GM12874 (cell line): Measurements from ENCODE around the gene SMYD4.

ENCODE experiments used
- TF ChIP-seq, protein P1 (sequence below): IDR thresholded peaks from 2 replicates; pipeline ENCODE4 v1.5.1; 2011; ENCODE audit warnings: low read depth, mild to moderate bottlenecking, control low read depth, low read length, moderate library complexity; ENCODE audit not compliant: insufficient read depth

SMYD4 gene

DNA sequence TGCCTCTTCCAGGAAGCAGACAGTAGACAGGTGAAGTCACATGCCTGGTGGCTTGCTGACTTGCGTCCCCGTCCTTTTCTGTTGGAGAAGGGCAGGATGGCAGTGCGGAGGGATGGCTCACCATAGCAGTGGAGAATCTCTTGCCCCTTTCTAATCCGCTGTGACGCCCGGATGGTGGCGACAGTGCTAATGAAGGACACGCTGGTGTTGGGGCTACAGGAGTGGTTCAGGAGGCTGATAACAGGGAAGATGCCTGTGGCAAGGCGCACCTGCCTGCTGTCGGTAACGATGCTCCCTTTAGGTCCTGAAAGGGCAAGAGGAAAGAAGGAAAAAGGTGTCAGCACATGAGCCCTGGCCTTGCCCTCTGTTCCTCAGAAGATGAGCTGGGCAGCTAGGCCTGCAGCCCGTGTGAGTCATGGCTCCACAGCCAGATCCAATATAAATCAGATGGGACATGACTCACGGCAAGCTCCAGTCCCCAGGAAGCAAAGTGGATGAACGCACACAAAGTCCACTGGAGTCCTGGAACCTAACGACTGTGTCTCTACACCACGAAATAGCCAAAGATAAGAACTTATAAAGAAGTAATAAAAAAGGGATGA is 42.3 kb downstream of the SMYD4 start:
- TF ChIP-seq, protein P1, sequence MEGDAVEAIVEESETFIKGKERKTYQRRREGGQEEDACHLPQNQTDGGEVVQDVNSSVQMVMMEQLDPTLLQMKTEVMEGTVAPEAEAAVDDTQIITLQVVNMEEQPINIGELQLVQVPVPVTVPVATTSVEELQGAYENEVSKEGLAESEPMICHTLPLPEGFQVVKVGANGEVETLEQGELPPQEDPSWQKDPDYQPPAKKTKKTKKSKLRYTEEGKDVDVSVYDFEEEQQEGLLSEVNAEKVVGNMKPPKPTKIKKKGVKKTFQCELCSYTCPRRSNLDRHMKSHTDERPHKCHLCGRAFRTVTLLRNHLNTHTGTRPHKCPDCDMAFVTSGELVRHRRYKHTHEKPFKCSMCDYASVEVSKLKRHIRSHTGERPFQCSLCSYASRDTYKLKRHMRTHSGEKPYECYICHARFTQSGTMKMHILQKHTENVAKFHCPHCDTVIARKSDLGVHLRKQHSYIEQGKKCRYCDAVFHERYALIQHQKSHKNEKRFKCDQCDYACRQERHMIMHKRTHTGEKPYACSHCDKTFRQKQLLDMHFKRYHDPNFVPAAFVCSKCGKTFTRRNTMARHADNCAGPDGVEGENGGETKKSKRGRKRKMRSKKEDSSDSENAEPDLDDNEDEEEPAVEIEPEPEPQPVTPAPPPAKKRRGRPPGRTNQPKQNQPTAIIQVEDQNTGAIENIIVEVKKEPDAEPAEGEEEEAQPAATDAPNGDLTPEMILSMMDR: no peak

DNA sequence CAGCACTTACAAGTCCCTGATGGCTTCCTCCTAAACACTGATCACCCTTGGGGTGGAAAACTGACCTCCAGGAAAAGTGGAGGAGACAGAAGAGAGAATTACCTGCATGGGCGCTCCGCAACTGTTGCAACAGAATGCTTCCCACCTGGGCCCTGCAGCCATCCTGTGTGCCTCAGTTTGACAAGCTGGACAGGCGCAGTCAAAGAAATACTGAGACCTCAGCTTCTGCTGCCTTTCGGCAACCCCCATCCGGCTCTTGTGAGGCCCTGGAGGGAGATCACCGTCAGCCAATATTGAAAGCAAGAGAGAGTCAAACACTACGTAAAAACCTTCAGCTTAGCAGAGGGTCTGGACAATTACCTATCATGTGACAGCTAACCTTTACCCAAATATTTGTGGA is 43.0 kb downstream of the SMYD4 start:
- TF ChIP-seq, protein P1: no peak

DNA sequence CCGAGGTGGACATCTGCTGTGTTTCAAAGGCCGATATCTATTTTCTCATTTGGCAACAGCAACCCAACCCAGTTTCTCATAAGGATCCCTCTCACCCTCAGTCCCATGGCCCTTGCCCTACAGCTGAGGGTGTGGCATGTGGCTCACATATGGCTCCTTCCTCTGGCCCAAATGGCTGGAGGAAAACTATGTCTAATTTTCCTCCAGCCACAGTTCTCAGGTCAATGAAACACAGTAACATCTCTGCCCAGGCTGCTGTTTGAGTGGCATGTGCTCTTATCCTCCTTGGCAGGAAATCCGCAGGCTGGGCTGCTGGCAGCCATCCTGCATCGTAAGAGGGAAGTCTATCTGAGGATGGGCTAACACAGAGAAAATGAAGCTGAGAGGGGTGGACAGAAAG is 43.8 kb downstream of the SMYD4 start:
- TF ChIP-seq, protein P1: no peak

DNA sequence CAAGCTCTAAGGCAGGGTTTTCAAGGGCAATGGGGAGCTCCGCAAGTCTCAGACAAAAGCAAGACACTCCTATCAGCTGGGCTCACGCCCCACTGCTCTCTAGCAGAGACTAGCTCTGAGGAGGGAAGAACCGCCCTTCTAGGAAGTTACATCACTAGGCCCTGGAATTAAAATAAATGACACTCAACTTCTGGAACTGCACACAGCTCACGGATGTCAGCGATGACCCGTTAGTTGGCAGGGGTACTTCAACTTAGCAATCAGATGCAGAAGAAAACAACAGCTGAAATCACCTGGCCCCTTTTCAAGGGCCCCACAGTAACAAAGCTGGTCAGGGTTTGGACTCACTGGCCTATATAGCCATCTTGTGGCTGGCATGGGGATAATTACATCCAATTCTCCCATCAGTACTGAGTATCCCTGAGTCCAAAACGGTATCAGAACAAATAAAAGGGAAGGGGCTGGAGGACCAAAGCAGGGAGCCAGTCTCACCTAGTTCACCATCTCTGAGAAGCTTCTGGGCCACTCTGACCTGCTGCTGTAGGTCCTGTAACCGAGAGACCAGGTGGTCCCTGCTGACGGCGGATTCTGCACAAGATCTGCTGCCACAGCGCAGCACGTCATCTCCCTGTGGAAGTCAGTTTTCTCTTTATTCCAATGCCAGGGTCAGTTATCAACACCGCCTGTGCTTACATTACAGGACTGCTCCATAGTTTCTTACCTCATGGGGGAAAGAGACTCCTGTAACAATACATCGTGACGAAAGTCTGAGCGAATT is 45.7 kb downstream of the SMYD4 start:
- TF ChIP-seq, protein P1: no peak

DNA sequence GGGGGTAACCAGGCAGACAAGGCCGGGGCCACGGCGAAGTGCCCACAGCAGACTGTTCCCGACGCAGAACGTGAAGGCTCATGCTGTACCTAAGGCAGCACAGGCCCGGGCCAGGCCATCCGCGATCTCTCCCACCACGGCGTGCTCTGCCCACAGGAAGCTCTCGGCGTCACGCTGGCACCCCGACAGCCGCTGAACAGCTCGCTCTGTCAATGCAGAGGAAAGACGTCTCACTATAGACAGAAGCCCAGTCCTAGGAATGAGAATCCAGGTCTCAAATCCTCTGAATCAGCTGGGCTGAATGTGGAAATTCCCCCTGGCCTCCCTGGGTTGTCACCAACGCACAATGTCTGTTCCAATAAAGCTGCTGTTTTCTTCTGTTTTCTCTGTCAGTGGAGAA is 46.4 kb downstream of the SMYD4 start:
- TF ChIP-seq, protein P1: no peak

DNA sequence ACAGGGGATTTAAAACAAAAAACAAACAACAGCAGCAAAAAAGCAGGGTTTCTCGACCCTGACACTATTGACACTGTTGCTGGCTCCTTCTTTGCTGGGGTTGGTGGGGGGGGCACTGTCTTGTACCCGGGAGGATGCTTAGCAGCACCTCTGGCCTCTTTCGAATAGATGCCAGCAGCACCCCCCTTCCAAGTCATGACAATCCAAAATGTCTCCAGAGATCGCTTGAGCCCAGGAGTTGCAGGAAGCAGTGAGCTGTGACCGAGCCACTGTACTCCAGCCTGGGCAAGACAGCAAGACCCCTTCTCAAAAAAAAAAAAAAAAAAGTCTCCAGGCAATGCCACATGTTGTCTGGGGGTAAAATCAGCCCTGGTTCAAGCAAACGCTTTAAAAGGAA is 47.5 kb downstream of the SMYD4 start:
- TF ChIP-seq, protein P1: no peak

DNA sequence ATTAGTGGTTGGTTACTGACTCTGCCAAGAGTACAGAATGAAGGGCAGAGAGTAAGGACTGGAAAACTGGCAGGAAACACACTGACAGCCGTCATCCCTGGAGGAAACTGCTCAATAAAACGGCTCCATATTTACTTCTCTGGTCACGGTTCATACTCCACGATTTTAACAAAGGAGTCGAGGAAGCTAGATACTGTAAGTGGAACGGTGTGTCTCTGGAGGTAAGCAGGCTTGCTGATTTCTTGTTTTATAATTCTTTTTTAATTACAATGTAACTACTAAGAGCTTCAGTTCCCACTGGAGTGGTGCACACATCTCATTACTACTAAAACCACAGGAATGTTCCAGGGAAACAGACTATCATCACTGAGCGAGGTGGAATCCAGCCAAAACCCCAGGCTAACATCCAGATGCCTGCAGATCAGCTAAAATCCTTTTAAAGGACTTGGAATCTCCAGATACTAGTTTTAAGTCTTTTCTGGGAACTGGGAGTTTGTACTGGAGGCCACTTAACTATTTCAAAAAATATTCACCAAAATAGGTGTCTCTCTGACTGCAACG is 50.1 kb downstream of the SMYD4 start:
- TF ChIP-seq, protein P1: no peak
